ENCODE data around the gene PCYT2.

DNA sequence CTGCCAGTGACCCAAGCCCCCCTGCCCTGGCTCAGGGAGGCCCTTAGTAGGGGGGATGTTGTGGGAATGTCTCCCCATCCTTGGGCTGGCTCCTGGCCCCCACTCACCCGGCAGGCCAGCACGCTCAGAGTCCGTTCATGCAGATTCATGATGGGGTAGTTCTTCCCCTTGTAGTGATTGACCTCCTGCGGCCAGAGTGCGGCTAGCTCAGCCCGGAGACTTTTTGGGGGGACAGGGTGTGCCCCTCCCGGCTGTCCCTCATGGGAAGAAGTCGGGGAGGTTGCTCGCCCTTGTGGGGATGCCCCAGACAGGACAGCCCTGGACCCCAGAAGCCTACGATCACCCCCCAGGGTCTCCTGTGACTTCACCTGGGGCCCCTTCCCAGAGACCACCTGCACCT, 5.2 kb downstream of the PCYT2 start:
- no peak for TF ChIP-seq EZH2 (IDR thresholded peaks at IDR 0.05; ENCODE audit: borderline replicate concordance, low read depth, low read length, severe bottlenecking)
- TF ChIP-seq POLR2A (IDR thresholded peaks at IDR 0.05; ENCODE audit: low read depth, low read length): no peak
- TF ChIP-seq, protein P1, sequence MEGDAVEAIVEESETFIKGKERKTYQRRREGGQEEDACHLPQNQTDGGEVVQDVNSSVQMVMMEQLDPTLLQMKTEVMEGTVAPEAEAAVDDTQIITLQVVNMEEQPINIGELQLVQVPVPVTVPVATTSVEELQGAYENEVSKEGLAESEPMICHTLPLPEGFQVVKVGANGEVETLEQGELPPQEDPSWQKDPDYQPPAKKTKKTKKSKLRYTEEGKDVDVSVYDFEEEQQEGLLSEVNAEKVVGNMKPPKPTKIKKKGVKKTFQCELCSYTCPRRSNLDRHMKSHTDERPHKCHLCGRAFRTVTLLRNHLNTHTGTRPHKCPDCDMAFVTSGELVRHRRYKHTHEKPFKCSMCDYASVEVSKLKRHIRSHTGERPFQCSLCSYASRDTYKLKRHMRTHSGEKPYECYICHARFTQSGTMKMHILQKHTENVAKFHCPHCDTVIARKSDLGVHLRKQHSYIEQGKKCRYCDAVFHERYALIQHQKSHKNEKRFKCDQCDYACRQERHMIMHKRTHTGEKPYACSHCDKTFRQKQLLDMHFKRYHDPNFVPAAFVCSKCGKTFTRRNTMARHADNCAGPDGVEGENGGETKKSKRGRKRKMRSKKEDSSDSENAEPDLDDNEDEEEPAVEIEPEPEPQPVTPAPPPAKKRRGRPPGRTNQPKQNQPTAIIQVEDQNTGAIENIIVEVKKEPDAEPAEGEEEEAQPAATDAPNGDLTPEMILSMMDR (IDR thresholded peaks at IDR 0.05; ENCODE audit: extremely low read depth in 1 of 2, insufficient read depth in 1 of 2, low read depth in 1 of 2, low read length in 2 of 2): no peak

All from endothelial cell of umbilical vein (primary cell).